ENCODE data around the gene MNT. TPM values are rescaled to one million over a fixed set of nuclear protein-coding genes. Genes with fewer than 3 reads are reported as not detected.

The MNT gene
- total and polyA plus RNA-seq, 5 donors from 2014 or later: 0.50 to 93.4 (median 1.1) TPM

DNA sequence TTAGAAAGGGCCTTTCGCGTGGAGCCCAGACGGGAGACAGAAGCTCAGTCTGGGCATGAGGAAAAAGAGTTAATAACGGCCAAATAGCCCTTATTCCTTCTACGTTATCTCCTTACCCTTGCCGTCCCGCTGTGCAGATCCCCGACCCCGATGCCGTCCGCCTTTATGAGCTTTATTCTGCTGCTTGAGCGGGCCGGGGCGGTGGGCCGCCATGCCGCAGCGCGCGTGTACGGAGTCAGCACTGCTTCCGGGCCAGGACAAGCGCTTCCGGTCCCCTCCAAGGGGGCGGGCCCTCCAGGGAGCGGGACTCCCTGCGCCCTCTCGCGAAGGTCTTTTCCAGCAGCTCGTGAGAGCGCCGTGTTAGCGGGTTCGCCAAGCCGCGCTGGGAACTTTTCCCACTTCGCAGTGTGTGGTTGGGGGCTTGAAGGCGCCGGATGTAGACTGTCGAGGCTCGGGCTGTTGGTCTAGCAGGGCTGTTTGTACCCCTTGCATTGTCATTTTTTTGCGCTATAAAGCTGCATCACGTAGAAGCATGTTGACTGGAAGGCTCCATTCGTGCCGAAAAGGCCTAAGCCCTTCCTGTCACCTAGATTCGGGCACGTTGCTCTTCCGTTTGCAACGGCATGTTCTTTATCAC, 64.5 kb downstream of the MNT start, which contains the start of gene TSR1:
Gene TSR1 (minus strand): TSS at position 243 of the 637 bp plus-strand sequence. CDS start 30 bp downstream, at position 213.
- H3K4me3 Mint-ChIP-seq: peak within 1 kb of the TSS in 3 of 4 donors; percentile 98 to 99 (median 99)
- H3K4me1 Mint-ChIP-seq: peaks cover 9 to 36% (median 18%) of the 10 kb centered on the region in 4 donors
- peak within 1 kb of the TSS; percentile 95 to 97 (median 97) for H3K27ac Mint-ChIP-seq
- peaks cover 8% of the 10 kb centered on the region for H3K36me3 Mint-ChIP-seq
- H3K27ac ChIP-seq (ENCODE audit: insufficient read depth, low read length, poor library complexity, severe bottlenecking): peak within 1 kb of the TSS; percentile 79
- H3K27me3 ChIP-seq (ENCODE audit: control insufficient read depth, insufficient read depth, low read length): no peaks in the 10 kb centered on the region
- H3K36me3 ChIP-seq (ENCODE audit: control insufficient read depth, insufficient read depth, low read length): peaks cover 38% of the 10 kb centered on the region
- no peaks in the 10 kb centered on the region for H3K27me3 Mint-ChIP-seq
- H3K4me3 ChIP-seq (ENCODE audit: low read depth, low read length): peak within 1 kb of the TSS; percentile 93
- DNase-seq (peak; percentile 85 to 92 (median 88)), ATAC-seq (ENCODE audit: low read depth in 2 of 2) (peak; percentile 90 to 93)
- peaks cover 19% of the 10 kb centered on the region for H3K4me1 ChIP-seq (ENCODE audit: control insufficient read depth, insufficient read depth, low read length, poor library complexity, severe bottlenecking)
- no peaks in the 10 kb centered on the region for H3K9me3 ChIP-seq (ENCODE audit: control insufficient read depth in 2 of 2, low read length in 2 of 2)
- no peaks in the 10 kb centered on the region for H3K9me3 Mint-ChIP-seq

- H3K4me1 ChIP-seq (ENCODE audit: control insufficient read depth, insufficient read depth, low read length, poor library complexity, severe bottlenecking): peaks cover 19% of the 10 kb centered on the region
- Mint-ChIP-seq H3K36me3 (peaks cover 8% of the 10 kb centered on the region), H3K9me3 (no peaks in the 10 kb centered on the region), H3K27ac (peak overlapping the region; percentile 95 to 97 (median 97)), H3K27me3 (no peaks in the 10 kb centered on the region), H3K4me1 (peaks cover 9 to 36% (median 18%) of the 10 kb centered on the region in 4 donors), H3K4me3 (peak overlapping the region in 3 of 4 donors; percentile 98 to 99 (median 99))
- H3K27ac ChIP-seq (ENCODE audit: insufficient read depth, low read length, poor library complexity, severe bottlenecking): peak overlapping the region; percentile 79
- DNase-seq (no peak), ATAC-seq (ENCODE audit: low read depth in 2 of 2) (no peak)
- H3K9me3 ChIP-seq (ENCODE audit: control insufficient read depth in 2 of 2, low read length in 2 of 2): no peaks in the 10 kb centered on the region
- no peaks in the 10 kb centered on the region for H3K27me3 ChIP-seq (ENCODE audit: control insufficient read depth, insufficient read depth, low read length)
- peak overlapping the region; percentile 93 for H3K4me3 ChIP-seq (ENCODE audit: low read depth, low read length)
- peaks cover 43% of the 10 kb centered on the region for H3K36me3 ChIP-seq (ENCODE audit: control insufficient read depth, insufficient read depth, low read length)
These were observed 65.1 kb downstream of the MNT start for GRCh38 chr17:2335726-2336214.

Other genes with a start within 250 kb of the MNT start
- gene SMG6, start 97.3 kb downstream of the MNT start, total RNA-seq: 42.9 TPM
- 1 to 10 TPM; 3.3 to 5.1 (median 4.7) TPM for gene SMG6, start 97.3 kb downstream of the MNT start, polyA plus RNA-seq
- gene SRR, start 97.1 kb downstream of the MNT start, total RNA-seq: 2.9 TPM
- gene SRR, start 97.1 kb downstream of the MNT start, polyA plus RNA-seq: 1 to 10 TPM; 4.2 to 9.2 (median 8.5) TPM
- 25.1 TPM for gene TSR1, start 64.6 kb downstream of the MNT start, total RNA-seq
- 10 to 100 TPM; 11.4 to 17.0 (median 14.5) TPM for gene TSR1, start 64.6 kb downstream of the MNT start, polyA plus RNA-seq
- 107 TPM for gene SGSM2, start 63.6 kb downstream of the MNT start, total RNA-seq
- gene SGSM2, start 63.6 kb downstream of the MNT start, polyA plus RNA-seq: 1 to 10 TPM; 5.6 to 8.0 (median 5.8) TPM
- gene METTL16, start 110.8 kb upstream of the MNT start, total RNA-seq: 39.2 TPM
- 10 to 100 TPM; 12.9 to 18.1 (median 16.3) TPM for gene METTL16, start 110.8 kb upstream of the MNT start, polyA plus RNA-seq
- 174 TPM for gene PAFAH1B1, start 192.6 kb upstream of the MNT start, total RNA-seq
- 10 to 100 TPM; 20.6 to 39.7 (median 27.3) TPM for gene PAFAH1B1, start 192.6 kb upstream of the MNT start, polyA plus RNA-seq